Caco-2 (cell line): ENCODE results near the gene KRT24. TPM values are rescaled to one million over a fixed set of nuclear protein-coding genes. Genes with fewer than 3 reads are reported as not detected.

ENCODE experiments used
- BruUV-seq: library from RNA; stranded (reverse); fragments of 400-500 nt; replicated peaks from 2 replicates; lab custom pipeline; 2021; lab: Mats Ljungman, UMichigan
- CTCF ChIA-PET: fragments of 300-600 bp; sonication (Branson Sonifier 250); formaldehyde crosslinking; loops from one replicate; lab custom pipeline; 2022; ENCODE audit warnings: antibody characterized with exemption; lab: Charles Lee
- POLR2A ChIA-PET: fragments of 300-600 bp; sonication (Branson Sonifier 250); formaldehyde crosslinking; loops from one replicate; lab custom pipeline; 2022; ENCODE audit warnings: antibody characterized with exemption; lab: Charles Lee
- DNase-seq, 2 experiments: peaks; one replicate each; pipeline versions ENCODE4 v3.0.0 to v3.0.0-alpha.2; 2020 to 2022
- H3K27me3 ChIP-seq: replicated peaks from 2 replicates; pipeline ENCODE4 v1.6.0; 2011; ENCODE audit warnings: low read length; ENCODE audit not compliant: control insufficient read depth, insufficient read depth
- H3K36me3 ChIP-seq: 2 replicates; pipeline ENCODE4 v1.5.1; 2011; ENCODE audit warnings: low read length; ENCODE audit not compliant: control insufficient read depth, insufficient read depth
- H3K4me1 ChIP-seq: fragments of 250-450 bp; sonication (Bioruptor Pico); 2 replicates; pipeline ENCODE4 v1.5.1; 2020; ENCODE audit warnings: mild to moderate bottlenecking
- H3K4me3 ChIP-seq: 2 replicates; pipeline ENCODE4 v1.5.1; 2011; ENCODE audit warnings: low read depth, mild to moderate bottlenecking, control low read depth, low read length
- H3K9me3 ChIP-seq: fragments of 250-450 bp; sonication (Bioruptor Pico); 2 replicates; pipeline ENCODE4 v1.5.1; 2020; ENCODE audit warnings: mild to moderate bottlenecking, moderate library complexity
- H3K27ac Mint-ChIP-seq: one replicate; pipeline ENCODE4 v1.8.0; 2022; ENCODE audit warnings: mixed read lengths; ENCODE audit not compliant: unreplicated experiment
- H3K27me3 Mint-ChIP-seq: one replicate; pipeline ENCODE4 v1.8.0; 2022; ENCODE audit warnings: mixed read lengths; ENCODE audit not compliant: insufficient read depth, unreplicated experiment
- H3K36me3 Mint-ChIP-seq: one replicate; pipeline ENCODE4 v1.8.0; 2022; ENCODE audit warnings: mild to moderate bottlenecking, mixed read lengths; ENCODE audit not compliant: insufficient read depth, unreplicated experiment
- H3K4me1 Mint-ChIP-seq: one replicate; pipeline ENCODE4 v1.8.0; 2022; ENCODE audit warnings: low read depth, mixed read lengths; ENCODE audit not compliant: unreplicated experiment
- H3K4me3 Mint-ChIP-seq: one replicate; pipeline ENCODE4 v1.8.0; 2022; ENCODE audit warnings: mild to moderate bottlenecking, moderate library complexity, mixed read lengths; ENCODE audit not compliant: unreplicated experiment
- H3K9me3 Mint-ChIP-seq: one replicate; pipeline ENCODE4 v1.8.0; 2022; ENCODE audit warnings: mixed read lengths; ENCODE audit not compliant: unreplicated experiment
- CTCF ChIP-seq, 2 experiments: fragments of 200-600 bp in 1 of 2; IDR thresholded peaks; 1 replicate in 1 of 2; 2 replicates in 1 of 2; pipeline versions ENCODE4 v1.5.1 to v1.8.0; 2011 to 2022; ENCODE audit warnings: antibody characterized with exemption in 1 of 2, control low read depth in 1 of 2, inconsistent platforms in 1 of 2, low read depth in 1 of 2, low read length in 1 of 2, mild to moderate bottlenecking in 1 of 2, moderate library complexity in 1 of 2; ENCODE audit not compliant: insufficient read depth in 1 of 2, severe bottlenecking in 1 of 2, unreplicated experiment in 1 of 2
- intact Hi-C: fragments of 100-400 bp; cut with micrococcal nuclease; formaldehyde crosslinking; loops from one replicate; pipeline ENCODE4 v1.10.0; 2022; ENCODE audit not compliant: unreplicated experiment
- total RNA-seq: library from RNA; stranded (reverse); gene quantifications from 2 replicates; pipeline ENCODE4 v1.2.3, GENCODE V29; 2022

KRT24 gene
- total RNA-seq, 1 experiment from 2014 or later: 0.16 TPM

GRCh38 chr17:40707745-40708144 is 4.2 kb upstream of the KRT24 start:
- Mint-ChIP-seq H3K4me3 (no peak overlapping the region), H3K27ac (no peak overlapping the region), H3K36me3 (no peaks in the 10 kb centered on the region), H3K27me3 (no peaks in the 10 kb centered on the region), H3K4me1 (peaks cover 10% of the 10 kb centered on the region), H3K9me3 (no peaks in the 10 kb centered on the region)
- ChIA-PET CTCF (no interaction called here), POLR2A (interaction anchor here (0.5 kb wide), 1 partner anchor 210 kb away, joined by 5 read pairs; no protein-coding TSS in a partner anchor)
- no peak for DNase-seq
- Histone ChIP-seq H3K36me3 (no peaks in the 10 kb centered on the region), H3K4me1 (peaks cover 5% of the 10 kb centered on the region), H3K9me3 (no peaks in the 10 kb centered on the region), H3K4me3 (no peak overlapping the region), H3K27me3 (no peaks in the 10 kb centered on the region)
- TF ChIP-seq CTCF (IDR thresholded peaks at IDR 0.05; ENCODE audit: insufficient read depth in 1 of 2, low read depth in 1 of 2, low read length in 1 of 2, severe bottlenecking in 1 of 2, unreplicated experiment in 1 of 2): no peak
- no TSS peak for BruUV-seq
- intact Hi-C loops: no loop called here

- Histone ChIP-seq H3K4me3 (no peak overlapping the region), H3K36me3 (no peaks in the 10 kb centered on the region), H3K4me1 (peaks cover 16% of the 10 kb centered on the region), H3K9me3 (no peaks in the 10 kb centered on the region), H3K27me3 (no peaks in the 10 kb centered on the region)
- Mint-ChIP-seq H3K27ac (no peak overlapping the region), H3K4me3 (no peak overlapping the region), H3K36me3 (no peaks in the 10 kb centered on the region), H3K27me3 (no peaks in the 10 kb centered on the region), H3K4me1 (peaks cover 23% of the 10 kb centered on the region), H3K9me3 (no peaks in the 10 kb centered on the region)
- TF ChIP-seq CTCF (IDR thresholded peaks at IDR 0.05; ENCODE audit: insufficient read depth in 1 of 2, low read depth in 1 of 2, low read length in 1 of 2, severe bottlenecking in 1 of 2, unreplicated experiment in 1 of 2): no peak
- no TSS peak for BruUV-seq
- no peak for DNase-seq
- CTCF ChIA-PET: interaction anchor here (0.6 to 0.7 kb wide), 2 partner anchors 10 to 783 kb away, joined by 4 to 7 read pairs; no protein-coding TSS in a partner anchor
- intact Hi-C loops: no loop called here
- POLR2A ChIA-PET: no interaction called here
Measured at GRCh38 chr17:40705584-40705983, 2.0 kb upstream of the KRT24 start.

- H3K4me1 Mint-ChIP-seq: peaks cover 23% of the 10 kb centered on the region
- H3K4me3 Mint-ChIP-seq: peak overlapping the region; percentile 44
- no peak for TF ChIP-seq CTCF (IDR thresholded peaks at IDR 0.05; ENCODE audit: insufficient read depth in 1 of 2, low read depth in 1 of 2, low read length in 1 of 2, severe bottlenecking in 1 of 2, unreplicated experiment in 1 of 2)
- no peaks in the 10 kb centered on the region for H3K27me3 ChIP-seq
- peaks cover 21% of the 10 kb centered on the region for H3K4me1 ChIP-seq
- no peaks in the 10 kb centered on the region for H3K9me3 ChIP-seq
- peak; percentile 46 to 61 for DNase-seq
- H3K27me3 Mint-ChIP-seq: no peaks in the 10 kb centered on the region
- BruUV-seq: no TSS peak
- POLR2A ChIA-PET: interaction anchor here (0.6 kb wide), 1 partner anchor 76 kb away, joined by 3 read pairs; no protein-coding TSS in a partner anchor
- H3K36me3 Mint-ChIP-seq: no peaks in the 10 kb centered on the region
- H3K9me3 Mint-ChIP-seq: no peaks in the 10 kb centered on the region
- peak overlapping the region; percentile 86 for H3K27ac Mint-ChIP-seq
- no peaks in the 10 kb centered on the region for H3K36me3 ChIP-seq
- CTCF ChIA-PET: interaction anchor here (0.6 to 1.6 kb wide), 2 partner anchors 86 to 87 kb away, joined by 3 to 6 read pairs; no protein-coding TSS in a partner anchor
- intact Hi-C loops: loop anchor here (2.0 kb wide), 1 partner anchor 53 kb away; no protein-coding TSS in a partner anchor
- no peak overlapping the region for H3K4me3 ChIP-seq
Measured at GRCh38 chr17:40702271-40702670, 1.3 kb downstream of the KRT24 start.
